ENCODE results near the gene MAN1C1.
"Not testable (repeated sequence)": the region's sequence is repeated elsewhere in the genome, so short reads cannot be mapped to it uniquely, and the experiment has no call there.

MAN1C1 gene

DNA sequence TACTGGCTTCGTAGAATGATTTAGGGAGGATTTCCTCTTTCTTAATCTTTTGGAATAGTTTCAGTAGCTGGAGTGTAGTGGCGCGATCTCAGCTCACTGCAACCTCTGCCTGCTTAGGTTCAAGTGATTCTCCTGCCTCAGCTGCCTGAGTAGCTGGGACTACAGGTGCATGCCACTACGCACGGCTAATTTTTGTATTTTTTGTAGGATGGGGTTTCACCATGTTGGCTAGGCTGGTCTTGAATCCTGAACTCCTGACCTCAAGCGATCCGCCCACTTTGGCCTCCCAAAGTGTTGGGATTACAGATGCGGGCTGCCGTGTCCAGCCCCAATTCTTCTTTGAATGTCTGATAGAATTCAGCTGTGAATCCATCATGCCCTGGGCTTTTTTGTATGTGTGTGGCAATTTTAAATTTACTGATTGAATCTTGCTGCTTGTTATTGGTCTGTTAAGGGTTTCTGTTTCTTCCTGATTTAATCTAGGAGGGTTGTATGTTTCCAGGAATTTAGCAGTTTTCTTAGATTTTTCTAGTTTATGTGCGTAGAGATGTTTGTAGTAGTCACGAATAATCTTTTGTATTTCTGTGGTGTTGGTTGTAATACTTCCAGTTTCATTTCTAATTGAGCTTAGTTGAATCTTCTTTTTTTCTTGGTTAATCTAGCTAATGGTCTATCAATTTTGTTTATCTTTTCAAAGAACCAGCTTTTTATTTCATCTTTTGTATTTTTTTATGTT is 15.3 kb downstream of the MAN1C1 start:
- ChIA-PET CTCF (interaction anchor here (0.6 kb wide), 2 partner anchors 16 to 153 kb away, joined by 3 read pairs; no protein-coding TSS in a partner anchor), POLR2A (ENCODE audit: low non-redundant PET) (no interaction called here)
- DNase-seq (ENCODE audit: low spot score): no peak
- no peak overlapping the region for H3K27ac ChIP-seq
- TF ChIP-seq, protein P1, sequence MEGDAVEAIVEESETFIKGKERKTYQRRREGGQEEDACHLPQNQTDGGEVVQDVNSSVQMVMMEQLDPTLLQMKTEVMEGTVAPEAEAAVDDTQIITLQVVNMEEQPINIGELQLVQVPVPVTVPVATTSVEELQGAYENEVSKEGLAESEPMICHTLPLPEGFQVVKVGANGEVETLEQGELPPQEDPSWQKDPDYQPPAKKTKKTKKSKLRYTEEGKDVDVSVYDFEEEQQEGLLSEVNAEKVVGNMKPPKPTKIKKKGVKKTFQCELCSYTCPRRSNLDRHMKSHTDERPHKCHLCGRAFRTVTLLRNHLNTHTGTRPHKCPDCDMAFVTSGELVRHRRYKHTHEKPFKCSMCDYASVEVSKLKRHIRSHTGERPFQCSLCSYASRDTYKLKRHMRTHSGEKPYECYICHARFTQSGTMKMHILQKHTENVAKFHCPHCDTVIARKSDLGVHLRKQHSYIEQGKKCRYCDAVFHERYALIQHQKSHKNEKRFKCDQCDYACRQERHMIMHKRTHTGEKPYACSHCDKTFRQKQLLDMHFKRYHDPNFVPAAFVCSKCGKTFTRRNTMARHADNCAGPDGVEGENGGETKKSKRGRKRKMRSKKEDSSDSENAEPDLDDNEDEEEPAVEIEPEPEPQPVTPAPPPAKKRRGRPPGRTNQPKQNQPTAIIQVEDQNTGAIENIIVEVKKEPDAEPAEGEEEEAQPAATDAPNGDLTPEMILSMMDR (conservative IDR thresholded peaks at IDR 0.05; ENCODE audit: low read depth): no peak

- H3K27ac ChIP-seq: no peak overlapping the region
- POLR2A ChIA-PET (ENCODE audit: low non-redundant PET): no interaction called here
- CTCF ChIA-PET: no interaction called here
- TF ChIP-seq, protein P1 (conservative IDR thresholded peaks at IDR 0.05; ENCODE audit: low read depth): no peak
- no peak for DNase-seq (ENCODE audit: low spot score)
These were observed 17.5 kb downstream of the MAN1C1 start for GRCh38 chr1:25634066-25634465.

GRCh38 chr1:25634896-25635295 is 18.3 kb downstream of the MAN1C1 start:
- H3K27ac ChIP-seq: no peak overlapping the region
- TF ChIP-seq, protein P1 (conservative IDR thresholded peaks at IDR 0.05; ENCODE audit: low read depth): no peak
- DNase-seq (ENCODE audit: low spot score): no peak
- CTCF ChIA-PET: no interaction called here
- POLR2A ChIA-PET (ENCODE audit: low non-redundant PET): no interaction called here

DNA sequence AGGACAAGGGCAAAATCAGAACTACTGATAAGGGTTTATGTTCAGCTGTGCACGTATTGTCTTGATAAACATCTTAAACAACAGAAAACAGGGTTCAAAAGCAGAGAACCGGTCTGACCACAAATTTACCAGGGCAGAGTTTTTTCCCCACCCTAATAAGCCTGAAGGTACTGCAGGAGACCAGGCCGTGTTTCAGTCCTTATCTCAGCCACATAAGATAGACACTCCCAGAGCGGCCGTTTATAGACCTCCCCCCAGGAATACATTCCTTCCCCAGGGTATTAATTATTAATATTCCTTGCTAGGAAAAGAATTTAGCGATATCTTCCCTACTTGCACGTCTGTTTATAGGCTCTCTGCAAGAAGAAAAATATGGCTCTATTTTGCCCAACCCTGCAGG is 19.6 kb downstream of the MAN1C1 start:
- DNase-seq (ENCODE audit: low spot score); CTCF ChIA-PET; POLR2A ChIA-PET (ENCODE audit: low non-redundant PET); H3K27ac ChIP-seq: not testable (repeated sequence)

DNA sequence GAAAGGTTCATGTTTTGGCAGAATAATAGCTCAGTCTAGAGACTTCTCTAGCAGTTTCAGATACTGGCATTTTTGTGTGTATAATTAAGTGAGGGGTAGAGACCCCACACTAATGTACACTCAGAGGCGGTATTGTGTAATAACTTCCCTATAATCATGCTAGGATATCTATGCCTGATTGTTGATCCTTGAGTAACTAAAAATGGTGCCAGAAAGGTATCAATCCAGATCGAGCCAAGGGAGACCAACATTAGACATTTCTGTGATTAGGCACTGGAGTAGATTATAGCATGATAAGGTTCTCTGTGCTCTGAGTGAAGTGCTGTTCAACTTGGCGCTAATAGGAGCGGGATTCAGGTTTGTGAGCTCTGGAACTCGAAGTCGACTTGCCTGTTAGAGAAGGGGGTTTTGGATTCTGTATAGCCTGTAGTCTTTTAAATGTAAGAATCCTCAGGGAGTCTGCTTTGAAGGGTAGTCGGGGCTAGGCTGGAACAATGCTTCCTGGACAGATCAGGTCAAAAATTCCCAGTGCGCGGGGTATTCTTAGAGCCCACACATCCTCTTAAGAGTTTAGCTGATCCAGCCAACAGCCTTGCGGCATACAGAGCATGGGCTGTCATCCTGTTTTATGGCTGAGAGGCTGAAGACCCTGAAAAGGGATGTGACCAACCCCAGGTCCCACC is 24.2 kb downstream of the MAN1C1 start:
- ChIA-PET CTCF (interaction anchor here (0.9 kb wide), 1 partner anchor 10 kb away, joined by 3 read pairs; no protein-coding TSS in a partner anchor), POLR2A (ENCODE audit: low non-redundant PET) (no interaction called here)

DNA sequence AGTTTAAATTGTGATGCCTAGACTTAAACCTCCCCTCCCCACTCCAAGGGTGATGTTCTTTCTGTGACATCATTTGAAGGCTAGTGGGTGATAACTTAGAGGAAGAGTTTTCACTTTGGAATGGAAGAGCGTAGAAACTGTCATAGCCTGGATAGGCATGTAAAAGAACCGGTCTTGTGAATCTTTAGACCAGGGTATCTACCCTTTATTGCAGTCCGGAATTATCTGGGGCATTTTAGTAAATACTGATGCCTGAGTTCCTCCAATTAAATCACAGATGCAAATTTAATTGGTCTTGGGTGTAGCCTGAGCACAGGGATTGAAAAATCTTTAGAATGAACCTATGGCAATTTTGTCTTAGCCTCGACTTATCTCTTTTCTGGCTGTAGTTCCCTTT is 24.7 kb downstream of the MAN1C1 start:
- DNase-seq (ENCODE audit: low spot score): no peak
- TF ChIP-seq, protein P1 (conservative IDR thresholded peaks at IDR 0.05; ENCODE audit: low read depth): no peak
- H3K27ac ChIP-seq: no peak overlapping the region
- ChIA-PET CTCF (interaction anchor here (0.9 kb wide), 1 partner anchor 11 kb away, joined by 3 read pairs; no protein-coding TSS in a partner anchor), POLR2A (ENCODE audit: low non-redundant PET) (no interaction called here)

More for the DNA sequence above, 24.2 kb downstream of the MAN1C1 start:
- TF ChIP-seq, protein P1 (conservative IDR thresholded peaks at IDR 0.05; ENCODE audit: low read depth): no peak
- DNase-seq (ENCODE audit: low spot score): no peak
- H3K27ac ChIP-seq: no peak overlapping the region

Measured in RWPE1 (cell line).